PC-3 (cell line): ENCODE results near the gene PFKFB3.
"Not testable (repeated sequence)": the region's sequence is repeated elsewhere in the genome, so short reads cannot be mapped to it uniquely, and the experiment has no call there.

Experiments
- CTCF ChIP-seq: fragments of 300-600 bp; sonication (generic); conservative IDR thresholded peaks from 2 replicates; pipeline ENCODE4 v1.5.1; 2017; ENCODE audit warnings: antibody characterized with exemption, low read depth, mild to moderate bottlenecking, low read length
- EZH2 ChIP-seq: fragments of 300-600 bp; sonication (generic); IDR thresholded peaks from one replicate; pipeline ENCODE4 v1.6.1; 2017; ENCODE audit warnings: antibody characterized with exemption, mild to moderate bottlenecking, low read length; ENCODE audit not compliant: unreplicated experiment

- TF ChIP-seq CTCF, EZH2: not testable (repeated sequence)
These were observed 6.2 kb upstream of the PFKFB3 start for GRCh38 chr10:6196524-6196923.
